ENCODE measurements around the gene ARHGAP40. TPM values are rescaled to one million over a fixed set of nuclear protein-coding genes. Genes with fewer than 3 reads are reported as not detected.

The ARHGAP40 gene
- total and polyA plus RNA-seq, 2 of the 8 experiments (the other 6 are each of a cell fraction or from before 2014, with no cell fraction given): 0.74 to 1.4 TPM

- H3K18ac ChIP-seq (ENCODE audit: extremely low read depth, low read length): no peak overlapping the region
- H4K8ac ChIP-seq (ENCODE audit: extremely low read depth, insufficient read depth, low read length): no peak overlapping the region
- no peak overlapping the region for H4K5ac ChIP-seq (ENCODE audit: insufficient read length, low read depth, low read length)
- ChIA-PET CTCF (ENCODE audit: partially characterized antibody) (interaction anchor here (1.1 to 1.5 kb wide), 4 partner anchors 10 to 21 kb away, joined by 3 to 5 read pairs (median 4); partner anchors contain the start of gene ADIG), POLR2A (ENCODE audit: partially characterized antibody) (no interaction called here)
- H2AK5ac ChIP-seq (ENCODE audit: low read depth, low read length): no peak overlapping the region
- no peak for TF ChIP-seq POU5F1 (IDR thresholded peaks at IDR 0.05; ENCODE audit: low read depth, low read length)
- TF ChIP-seq SP1 (IDR thresholded peaks at IDR 0.05; ENCODE audit: low read depth, low read length): no peak
- no peak for TF ChIP-seq TCF12 (IDR thresholded peaks at IDR 0.05; ENCODE audit: low read depth, low read length)
- no peak for TF ChIP-seq SP4 (IDR thresholded peaks at IDR 0.05; ENCODE audit: low read length)
- TF ChIP-seq KDM1A (IDR thresholded peaks at IDR 0.05; ENCODE audit: borderline replicate concordance, low read length): no peak
- no peak for TF ChIP-seq CHD1 (IDR thresholded peaks at IDR 0.05; ENCODE audit: low read depth, low read length)
- H3K79me1 ChIP-seq (ENCODE audit: low read depth, low read length): no peaks in the 10 kb centered on the region
- H2BK20ac ChIP-seq (ENCODE audit: low read length): no peak overlapping the region
- H3K23me2 ChIP-seq (ENCODE audit: low read depth, low read length): no peaks in the 10 kb centered on the region
- WGBS, 2 experiments (ENCODE audit: extremely low coverage in 1 of 2, insufficient coverage in 1 of 2, insufficient read length in 1 of 2, insufficient replicate concordance in 2 of 2, low coverage in 1 of 2, low lambda C conversion rate in 2 of 2, missing lambda C conversion rate in 1 of 2): 79% methylated on average over 5 of the region's 5 CpGs; no CpG with 5 or more reads in 1 of the 2 experiments
- peak overlapping the region in 1 of 4 experiments; percentile 49; a peak in 1 of 7 replicates for H3K9ac ChIP-seq (replicated peaks in 1 of 4; ENCODE audit: extremely low read depth in 1 of 4, low read depth in 3 of 4, low read length in 3 of 4)
- no peak overlapping the region for H3K27ac ChIP-seq (ENCODE audit: low read depth, low read length)
- FAIRE-seq: no peak
- no peak overlapping the region for H2BK12ac ChIP-seq (ENCODE audit: low read depth, low read length)
- H4K20me1 ChIP-seq (replicated peaks in 1 of 2; ENCODE audit: control insufficient read depth in 1 of 2, insufficient read depth in 2 of 2, low read length in 2 of 2): no peaks in the 10 kb centered on the region
- no peak overlapping the region for H4K91ac ChIP-seq (replicated peaks; ENCODE audit: insufficient read length, low read length)
- no peak overlapping the region for H2BK15ac ChIP-seq (ENCODE audit: low read length)
- no peak overlapping the region for H3K4ac ChIP-seq (replicated peaks; ENCODE audit: insufficient read length, low read depth, low read length)
- peaks cover 0 to 25% (median 11%) of the 10 kb centered on the region in 4 experiments; a peak in 5 of 8 replicates for H3K36me3 ChIP-seq (ENCODE audit: control insufficient read depth in 2 of 4, insufficient read depth in 4 of 4, low read length in 3 of 4)
- no peak overlapping the region for H2BK120ac ChIP-seq (replicated peaks; ENCODE audit: low read depth, low read length)
- H3K79me2 ChIP-seq (ENCODE audit: control insufficient read depth in 1 of 2, insufficient read depth in 2 of 2, low read length in 2 of 2): no peaks in the 10 kb centered on the region
- no peaks in the 10 kb centered on the region for H3K4me1 ChIP-seq (replicated peaks in 1 of 4; ENCODE audit: control insufficient read depth in 3 of 4, insufficient read depth in 4 of 4, low read length in 3 of 4)
- DNase-seq (ENCODE audit: low read depth in 1 of 2, low spot score in 2 of 2): no peak
- no peak overlapping the region for H3K4me2 ChIP-seq (ENCODE audit: insufficient read depth in 1 of 2, low read depth in 2 of 2, low read length in 2 of 2)
- H3K27me3 ChIP-seq (replicated peaks in 1 of 4; ENCODE audit: control insufficient read depth in 3 of 4, extremely low read depth in 1 of 4, insufficient read depth in 3 of 4, low read length in 3 of 4): no peaks in the 10 kb centered on the region
- no peak overlapping the region for H2BK5ac ChIP-seq (ENCODE audit: low read depth, low read length)
- no peak overlapping the region for H2AFZ ChIP-seq (ENCODE audit: low read length)
- no peak overlapping the region for H3K56ac ChIP-seq (replicated peaks; ENCODE audit: insufficient read length, low read depth, low read length)
- H3K14ac ChIP-seq (ENCODE audit: insufficient read length): no peak overlapping the region
- H3K23ac ChIP-seq (ENCODE audit: insufficient read length): no peak overlapping the region
- no peaks in the 10 kb centered on the region for H3K9me3 ChIP-seq (ENCODE audit: insufficient read depth in 2 of 2, low read depth in 1 of 2, low read length in 1 of 2)
- H3K4me3 ChIP-seq (ENCODE audit: extremely low read depth in 1 of 4, insufficient read depth in 2 of 4, low read depth in 3 of 4, low read length in 4 of 4): no peak overlapping the region
These were observed 31.7 kb upstream of the ARHGAP40 start for GRCh38 chr20:38569747-38570525.

Data from H1 (cell line).